ENCODE measurements around the gene GBP2.

- TF ChIP-seq, protein P1, sequence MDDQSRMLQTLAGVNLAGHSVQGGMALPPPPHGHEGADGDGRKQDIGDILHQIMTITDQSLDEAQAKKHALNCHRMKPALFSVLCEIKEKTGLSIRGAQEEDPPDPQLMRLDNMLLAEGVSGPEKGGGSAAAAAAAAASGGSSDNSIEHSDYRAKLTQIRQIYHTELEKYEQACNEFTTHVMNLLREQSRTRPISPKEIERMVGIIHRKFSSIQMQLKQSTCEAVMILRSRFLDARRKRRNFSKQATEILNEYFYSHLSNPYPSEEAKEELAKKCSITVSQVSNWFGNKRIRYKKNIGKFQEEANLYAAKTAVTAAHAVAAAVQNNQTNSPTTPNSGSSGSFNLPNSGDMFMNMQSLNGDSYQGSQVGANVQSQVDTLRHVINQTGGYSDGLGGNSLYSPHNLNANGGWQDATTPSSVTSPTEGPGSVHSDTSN (IDR thresholded peaks at IDR 0.05) = no peak
- TF ChIP-seq YY1 (IDR thresholded peaks at IDR 0.05; ENCODE audit: low read depth) (no peak), CTCF (IDR thresholded peaks at IDR 0.05) (no peak), TAF1 (IDR thresholded peaks at IDR 0.05; ENCODE audit: borderline replicate concordance, low read depth, low read length) (no peak), RAD21 (IDR thresholded peaks at IDR 0.05; ENCODE audit: low read length) (no peak), GABPA (IDR thresholded peaks at IDR 0.05; ENCODE audit: low read depth) (no peak), NFIC (IDR thresholded peaks at IDR 0.05; ENCODE audit: borderline replicate concordance) (no peak)
Observed at GRCh38 chr1:89169166-89169565, 43.3 kb upstream of the GBP2 start.

Measured in SK-N-SH (cell line).